GM21619 (cell line): ENCODE data around the gene PROX2.

Source experiments
- ATAC-seq: cut with Tn5 transposase; IDR thresholded peaks from one replicate; pipeline ENCODE4 v1.9.1; 2021; ENCODE audit not compliant: unreplicated experiment

Gene PROX2

GRCh38 chr14:74881431-74882102, 5.6 kb upstream of the PROX2 start, which contains the start of gene DLST:
Gene DLST (plus strand): TSS chr14:74881916. CDS start chr14:74881954, 38 bp downstream.
- ATAC-seq, result peak; percentile 96

- no peak for ATAC-seq
Measured at GRCh38 chr14:74879427-74880182, 3.7 kb upstream of the PROX2 start.

GRCh38 chr14:74875204-74875603, 741 bp downstream of the PROX2 start:
- no peak for ATAC-seq

GRCh38 chr14:74871819-74872218, 4.1 kb downstream of the PROX2 start:
- ATAC-seq, result no peak

- ATAC-seq, result no peak
Measured at GRCh38 chr14:74868739-74869138, 7.2 kb downstream of the PROX2 start.

- ATAC-seq, result no peak
Measured at GRCh38 chr14:74867673-74868072, 8.3 kb downstream of the PROX2 start.

GRCh38 chr14:74866708-74867389, 9.1 kb downstream of the PROX2 start:
- ATAC-seq, result no peak

GRCh38 chr14:74865156-74865555, 10.8 kb downstream of the PROX2 start:
- no peak for ATAC-seq

- ATAC-seq, result no peak
Measured at GRCh38 chr14:74864198-74864597, 11.7 kb downstream of the PROX2 start.

GRCh38 chr14:74863274-74863673, 12.7 kb downstream of the PROX2 start:
- no peak for ATAC-seq

GRCh38 chr14:74861734-74862090, 14.2 kb downstream of the PROX2 start:
- ATAC-seq, result no peak

- no peak for ATAC-seq
Measured at GRCh38 chr14:74860899-74861733, 14.8 kb downstream of the PROX2 start.

GRCh38 chr14:74859757-74860552, 16.0 kb downstream of the PROX2 start:
- ATAC-seq, result no peak

GRCh38 chr14:74858022-74858421, 17.9 kb downstream of the PROX2 start:
- ATAC-seq, result no peak

- ATAC-seq, result no peak
Measured at GRCh38 chr14:74856366-74856765, 19.6 kb downstream of the PROX2 start.

GRCh38 chr14:74855945-74856344, 20.0 kb downstream of the PROX2 start:
- no peak for ATAC-seq

GRCh38 chr14:74855021-74855420, 20.9 kb downstream of the PROX2 start:
- no peak for ATAC-seq

- no peak for ATAC-seq
Measured at GRCh38 chr14:74853581-74853980, 22.4 kb downstream of the PROX2 start.

- ATAC-seq, result no peak
Measured at GRCh38 chr14:74852922-74853530, 22.9 kb downstream of the PROX2 start.

- no peak for ATAC-seq
Measured at GRCh38 chr14:74848768-74849167, 27.2 kb downstream of the PROX2 start.
